HT-29 (cell line): ENCODE results near the gene PTPN14. TPM values are rescaled to one million over a fixed set of nuclear protein-coding genes. Genes with fewer than 3 reads are reported as not detected.
"Not testable (repeated sequence)": the region's sequence is repeated elsewhere in the genome, so short reads cannot be mapped to it uniquely, and the experiment has no call there.

Source experiments
- DNase-seq: peaks from one replicate; pipeline ENCODE4 v3.0.0-alpha.2; 2015; ENCODE audit warnings: low spot score
- total RNA-seq: library from RNA; depleted of rRNA; stranded (reverse); fragments of >200 nt; shearing (Covaris generic); gene quantifications from 2 replicates; pipeline ENCODE4 v1.2.3, GENCODE V29; 2014

Gene PTPN14
- total RNA-seq, 1 experiment from 2014 or later: 11.0 TPM

GRCh38 chr1:214513394-214513793 lies 38.0 kb downstream of the PTPN14 start:
- no peak for DNase-seq

- DNase-seq: no peak
These were observed 39.8 kb downstream of the PTPN14 start for GRCh38 chr1:214511639-214511998.

GRCh38 chr1:214510914-214511638 lies 40.3 kb downstream of the PTPN14 start:
- DNase-seq: no peak

GRCh38 chr1:214510477-214510876 lies 40.9 kb downstream of the PTPN14 start:
- no peak for DNase-seq

GRCh38 chr1:214509622-214510021 lies 41.8 kb downstream of the PTPN14 start:
- not testable (repeated sequence) for DNase-seq

GRCh38 chr1:214506972-214507431 lies 44.4 kb downstream of the PTPN14 start:
- peak; percentile 92 for DNase-seq

- no peak for DNase-seq
These were observed 46.3 kb downstream of the PTPN14 start for GRCh38 chr1:214505134-214505533.

GRCh38 chr1:214504330-214504729 lies 47.1 kb downstream of the PTPN14 start:
- no peak for DNase-seq

GRCh38 chr1:214503553-214503952 lies 47.8 kb downstream of the PTPN14 start:
- peak; percentile 7 for DNase-seq

GRCh38 chr1:214500340-214501055 lies 50.9 kb downstream of the PTPN14 start:
- DNase-seq: no peak

- DNase-seq: no peak
These were observed 51.7 kb downstream of the PTPN14 start for GRCh38 chr1:214499732-214500131.

- DNase-seq: no peak
These were observed 53.4 kb downstream of the PTPN14 start for GRCh38 chr1:214498021-214498420.

GRCh38 chr1:214496126-214496525 lies 55.3 kb downstream of the PTPN14 start:
- DNase-seq: no peak

GRCh38 chr1:214494706-214495105 lies 56.7 kb downstream of the PTPN14 start:
- peak; percentile 48 for DNase-seq

GRCh38 chr1:214494179-214494578 lies 57.2 kb downstream of the PTPN14 start:
- DNase-seq: not testable (repeated sequence)

- DNase-seq: no peak
These were observed 58.1 kb downstream of the PTPN14 start for GRCh38 chr1:214493126-214493796.

- DNase-seq: no peak
These were observed 58.9 kb downstream of the PTPN14 start for GRCh38 chr1:214492401-214493075.

- no peak for DNase-seq
These were observed 59.8 kb downstream of the PTPN14 start for GRCh38 chr1:214491468-214492146.

GRCh38 chr1:214485151-214485550 lies 66.3 kb downstream of the PTPN14 start:
- no peak for DNase-seq

- DNase-seq: not testable (repeated sequence)
These were observed 68.2 kb downstream of the PTPN14 start for GRCh38 chr1:214483180-214483579.

- peak; percentile 43 for DNase-seq
These were observed 69.3 kb downstream of the PTPN14 start for GRCh38 chr1:214481983-214482634.
